ENCODE results near the gene ASTN1. TPM values are rescaled to one million over a fixed set of nuclear protein-coding genes. Genes with fewer than 3 reads are reported as not detected.
"Not testable (repeated sequence)": the region's sequence is repeated elsewhere in the genome, so short reads cannot be mapped to it uniquely, and the experiment has no call there.

ASTN1 gene
- total RNA-seq, 1 donor: not detected

GRCh38 chr1:177092001-177092400 lies 72.5 kb downstream of the ASTN1 start:
- no peaks in the 10 kb centered on the region for H3K4me1 ChIP-seq (ENCODE audit: insufficient read depth, low read length)
- no peaks in the 10 kb centered on the region for H3K9me3 ChIP-seq (ENCODE audit: low read depth, low read length)
- H3K27me3 ChIP-seq (ENCODE audit: insufficient read depth, low read length): no peaks in the 10 kb centered on the region
- no peak overlapping the region for H3K4me3 ChIP-seq (ENCODE audit: low read length)

GRCh38 chr1:177091040-177091439 lies 73.5 kb downstream of the ASTN1 start:
- Histone ChIP-seq H3K27me3 (ENCODE audit: insufficient read depth, low read length) (no peaks in the 10 kb centered on the region), H3K4me1 (ENCODE audit: insufficient read depth, low read length) (no peaks in the 10 kb centered on the region), H3K4me3 (ENCODE audit: low read length) (no peak overlapping the region)

GRCh38 chr1:177088966-177089365 lies 75.5 kb downstream of the ASTN1 start:
- Histone ChIP-seq H3K4me3 (ENCODE audit: low read length) (no peak overlapping the region), H3K27me3 (ENCODE audit: insufficient read depth, low read length) (no peaks in the 10 kb centered on the region), H3K9me3 (ENCODE audit: low read depth, low read length) (no peaks in the 10 kb centered on the region), H3K4me1 (ENCODE audit: insufficient read depth, low read length) (no peaks in the 10 kb centered on the region)

More at GRCh38 chr1:177091040-177091439, 73.5 kb downstream of the ASTN1 start:
- no peaks in the 10 kb centered on the region for H3K9me3 ChIP-seq (ENCODE audit: low read depth, low read length)

GRCh38 chr1:177082855-177083693 lies 81.4 kb downstream of the ASTN1 start:
- Histone ChIP-seq H3K9me3 (ENCODE audit: low read depth, low read length) (no peaks in the 10 kb centered on the region), H3K27me3 (ENCODE audit: insufficient read depth, low read length) (no peaks in the 10 kb centered on the region), H3K4me3 (ENCODE audit: low read length) (no peak overlapping the region), H3K4me1 (ENCODE audit: insufficient read depth, low read length) (no peaks in the 10 kb centered on the region)

GRCh38 chr1:177080564-177080963 lies 83.9 kb downstream of the ASTN1 start:
- H3K27me3 ChIP-seq (ENCODE audit: insufficient read depth, low read length): no peaks in the 10 kb centered on the region
- H3K4me3 ChIP-seq (ENCODE audit: low read length): no peak overlapping the region
- no peaks in the 10 kb centered on the region for H3K9me3 ChIP-seq (ENCODE audit: low read depth, low read length)
- no peaks in the 10 kb centered on the region for H3K4me1 ChIP-seq (ENCODE audit: insufficient read depth, low read length)

- H3K9me3 ChIP-seq (ENCODE audit: low read depth, low read length): no peaks in the 10 kb centered on the region
- H3K4me1 ChIP-seq (ENCODE audit: insufficient read depth, low read length): no peaks in the 10 kb centered on the region
- H3K4me3 ChIP-seq (ENCODE audit: low read length): no peak overlapping the region
- no peaks in the 10 kb centered on the region for H3K27me3 ChIP-seq (ENCODE audit: insufficient read depth, low read length)
Observed at GRCh38 chr1:177077734-177078499, 86.6 kb downstream of the ASTN1 start.

- H3K9me3 ChIP-seq (ENCODE audit: low read depth, low read length): no peaks in the 10 kb centered on the region
- no peaks in the 10 kb centered on the region for H3K4me1 ChIP-seq (ENCODE audit: insufficient read depth, low read length)
- no peak overlapping the region for H3K4me3 ChIP-seq (ENCODE audit: low read length)
- no peaks in the 10 kb centered on the region for H3K27me3 ChIP-seq (ENCODE audit: insufficient read depth, low read length)
Observed at GRCh38 chr1:177077006-177077405, 87.5 kb downstream of the ASTN1 start.

- H3K4me3 ChIP-seq (ENCODE audit: low read length); H3K9me3 ChIP-seq (ENCODE audit: low read depth, low read length); H3K4me1 ChIP-seq (ENCODE audit: insufficient read depth, low read length); H3K27me3 ChIP-seq (ENCODE audit: insufficient read depth, low read length): not testable (repeated sequence)
Observed at GRCh38 chr1:177074811-177075210, 89.7 kb downstream of the ASTN1 start.

GRCh38 chr1:177069490-177069889 lies 95.0 kb downstream of the ASTN1 start:
- Histone ChIP-seq H3K9me3 (ENCODE audit: low read depth, low read length) (no peaks in the 10 kb centered on the region), H3K4me3 (ENCODE audit: low read length) (no peak overlapping the region), H3K27me3 (ENCODE audit: insufficient read depth, low read length) (no peaks in the 10 kb centered on the region), H3K4me1 (ENCODE audit: insufficient read depth, low read length) (no peaks in the 10 kb centered on the region)

- no peak overlapping the region for H3K4me3 ChIP-seq (ENCODE audit: low read length)
- no peaks in the 10 kb centered on the region for H3K4me1 ChIP-seq (ENCODE audit: insufficient read depth, low read length)
- H3K9me3 ChIP-seq (ENCODE audit: low read depth, low read length): no peaks in the 10 kb centered on the region
- no peaks in the 10 kb centered on the region for H3K27me3 ChIP-seq (ENCODE audit: insufficient read depth, low read length)
Observed at GRCh38 chr1:177067752-177068410, 96.6 kb downstream of the ASTN1 start.

- Histone ChIP-seq H3K4me3 (ENCODE audit: low read length) (no peak overlapping the region), H3K9me3 (ENCODE audit: low read depth, low read length) (no peaks in the 10 kb centered on the region), H3K27me3 (ENCODE audit: insufficient read depth, low read length) (no peaks in the 10 kb centered on the region), H3K4me1 (ENCODE audit: insufficient read depth, low read length) (no peaks in the 10 kb centered on the region)
Observed at GRCh38 chr1:177065430-177065829, 99.1 kb downstream of the ASTN1 start.

GRCh38 chr1:177063648-177064047 lies 100.9 kb downstream of the ASTN1 start:
- H3K4me1 ChIP-seq (ENCODE audit: insufficient read depth, low read length): no peaks in the 10 kb centered on the region
- no peak overlapping the region for H3K4me3 ChIP-seq (ENCODE audit: low read length)

GRCh38 chr1:177054542-177054941 lies 110.0 kb downstream of the ASTN1 start:
- no peaks in the 10 kb centered on the region for H3K27me3 ChIP-seq (ENCODE audit: insufficient read depth, low read length)
- H3K4me3 ChIP-seq (ENCODE audit: low read length): no peak overlapping the region
- no peaks in the 10 kb centered on the region for H3K9me3 ChIP-seq (ENCODE audit: low read depth, low read length)
- no peaks in the 10 kb centered on the region for H3K4me1 ChIP-seq (ENCODE audit: insufficient read depth, low read length)

More at GRCh38 chr1:177063648-177064047, 100.9 kb downstream of the ASTN1 start:
- Histone ChIP-seq H3K9me3 (ENCODE audit: low read depth, low read length) (no peaks in the 10 kb centered on the region), H3K27me3 (ENCODE audit: insufficient read depth, low read length) (no peaks in the 10 kb centered on the region)

- Histone ChIP-seq H3K4me1 (ENCODE audit: insufficient read depth, low read length) (no peaks in the 10 kb centered on the region), H3K27me3 (ENCODE audit: insufficient read depth, low read length) (no peaks in the 10 kb centered on the region), H3K4me3 (ENCODE audit: low read length) (no peak overlapping the region), H3K9me3 (ENCODE audit: low read depth, low read length) (no peaks in the 10 kb centered on the region)
Observed at GRCh38 chr1:177053648-177054047, 110.9 kb downstream of the ASTN1 start.
